NCI-H526 (cell line): ENCODE measurements around the gene KIF3B.
"Not testable (repeated sequence)": the region's sequence is repeated elsewhere in the genome, so short reads cannot be mapped to it uniquely, and the experiment has no call there.

Experiments used
- DNase-seq, 2 experiments: peaks; one replicate each; lab custom pipeline; 2025; lab: John Stamatoyannopoulos, UW

Gene KIF3B

DNA sequence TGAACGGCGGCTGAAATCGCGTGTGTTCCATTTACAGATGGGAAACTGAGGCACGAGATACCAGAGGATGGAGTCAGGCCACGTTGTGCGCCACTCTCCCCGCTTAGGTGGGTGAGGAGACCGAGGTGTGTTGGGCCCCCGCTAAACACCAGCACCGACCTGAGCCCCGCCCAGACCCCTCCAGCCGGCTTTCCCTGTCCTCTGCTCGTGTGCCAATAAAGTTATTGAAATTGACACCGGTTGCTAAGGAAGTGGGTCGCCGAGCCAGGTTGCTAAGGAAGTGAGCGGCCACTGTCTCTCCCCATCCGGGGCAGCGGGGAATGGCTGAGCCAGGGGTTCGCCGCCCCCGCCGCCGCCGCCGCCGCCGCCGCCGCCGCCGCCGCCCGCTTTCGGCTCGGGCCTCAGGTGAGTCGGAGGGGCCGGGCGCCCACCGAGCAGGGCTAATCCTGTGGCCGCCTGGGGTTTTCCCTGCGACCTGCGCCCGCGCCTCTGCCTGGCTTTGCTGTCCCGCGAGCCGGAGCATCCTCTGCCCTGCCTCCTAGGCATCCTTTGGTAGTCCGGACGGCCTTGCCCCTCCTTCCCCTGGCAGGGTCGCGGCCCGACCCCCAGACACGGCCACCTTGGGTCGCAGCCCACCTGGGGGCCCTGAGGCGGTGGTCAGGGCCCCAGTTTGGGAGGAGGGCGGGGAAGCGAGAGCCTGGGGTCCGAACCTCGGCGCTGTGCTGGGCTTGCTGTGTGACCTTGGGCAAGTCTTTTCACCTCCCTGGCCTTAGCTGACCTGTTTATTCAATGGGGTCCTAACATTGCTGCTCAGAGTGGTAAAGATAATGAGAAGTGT is at the start of gene KIF3B:
KIF3B (plus strand) TSS at position 291 of the 838 bp plus-strand sequence. CDS start 32,127 bp downstream, outside the sequence.
- peak; percentile 89 to 95 for DNase-seq

GRCh38 chr20:32227744-32228688 is 49.4 kb upstream of the KIF3B start:
- DNase-seq: no peak

DNA sequence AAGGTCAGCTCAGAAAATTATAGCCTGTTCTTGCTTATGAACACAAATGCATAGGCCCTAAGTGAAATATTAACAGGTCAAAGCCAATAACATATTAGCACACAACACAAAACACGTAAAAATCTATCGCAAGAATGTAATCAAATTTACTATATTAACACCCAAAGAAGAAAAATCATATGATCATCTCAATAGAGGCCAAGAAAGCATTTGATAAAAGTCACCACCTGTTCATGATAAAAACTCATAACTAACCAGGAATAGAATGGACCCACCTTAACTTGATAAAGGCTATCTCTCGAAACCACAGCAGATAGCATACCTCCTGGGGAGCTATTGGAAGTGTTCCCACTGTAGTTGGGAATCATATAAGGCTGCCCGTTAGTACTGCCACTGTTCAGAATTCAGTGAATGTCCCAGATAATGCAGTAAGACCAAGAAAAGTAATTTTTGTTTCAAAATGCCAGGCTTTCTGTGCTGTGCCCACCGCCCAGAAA is 48.2 kb upstream of the KIF3B start:
- DNase-seq: no peak

DNA sequence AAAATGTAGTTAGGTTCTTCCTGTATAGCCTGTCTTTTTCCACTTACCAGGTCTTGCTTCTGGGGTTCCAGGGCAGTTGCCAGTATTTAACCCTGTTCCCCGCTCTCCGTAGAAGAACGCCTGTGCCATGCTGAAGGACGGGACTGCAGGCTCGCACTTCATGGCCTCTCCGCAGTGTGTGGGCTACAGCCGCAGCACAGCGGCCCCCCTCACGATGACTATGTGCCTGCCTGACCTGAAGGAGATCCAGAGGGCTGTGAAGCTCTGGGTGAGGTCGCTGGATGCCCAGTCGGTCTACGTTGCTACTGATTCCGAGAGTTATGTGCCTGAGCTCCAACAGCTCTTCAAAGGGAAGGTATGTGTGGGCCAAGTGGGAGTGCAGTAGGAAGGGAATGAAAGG is 46.7 kb upstream of the KIF3B start:
- DNase-seq: no peak

GRCh38 chr20:32231245-32231644 is 46.2 kb upstream of the KIF3B start:
- no peak for DNase-seq

- no peak for DNase-seq
Observed at GRCh38 chr20:32231847-32232246, 45.6 kb upstream of the KIF3B start.

- no peak for DNase-seq
Observed at GRCh38 chr20:32232326-32232886, 45.0 kb upstream of the KIF3B start.

- DNase-seq: no peak
Observed at GRCh38 chr20:32233286-32233685, 44.2 kb upstream of the KIF3B start.

- no peak for DNase-seq
Observed at GRCh38 chr20:32234135-32234808, 43.2 kb upstream of the KIF3B start.

GRCh38 chr20:32235331-32236047 is 42.0 kb upstream of the KIF3B start:
- no peak for DNase-seq

- no peak for DNase-seq
Observed at GRCh38 chr20:32236048-32236533, 41.4 kb upstream of the KIF3B start.

DNA sequence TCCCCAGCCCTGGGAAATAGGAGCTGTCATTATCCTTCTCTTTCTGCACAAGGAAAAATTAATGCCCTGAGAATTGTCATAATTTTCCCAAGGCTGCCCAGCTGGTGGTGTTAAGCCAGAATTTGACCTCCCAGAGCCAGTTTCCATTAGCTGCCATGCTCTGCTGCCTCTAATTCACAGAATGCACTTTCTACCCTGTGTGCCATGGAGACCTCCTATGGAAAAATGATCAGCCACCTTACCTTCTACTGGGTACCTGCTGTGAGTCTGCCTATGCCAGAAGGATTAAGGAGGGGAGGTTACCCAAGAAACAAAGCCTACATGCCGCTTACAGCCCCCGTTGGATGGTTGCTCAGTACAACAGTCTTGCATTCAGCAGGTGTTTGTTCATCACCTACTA is 40.6 kb upstream of the KIF3B start:
- DNase-seq: no peak

DNA sequence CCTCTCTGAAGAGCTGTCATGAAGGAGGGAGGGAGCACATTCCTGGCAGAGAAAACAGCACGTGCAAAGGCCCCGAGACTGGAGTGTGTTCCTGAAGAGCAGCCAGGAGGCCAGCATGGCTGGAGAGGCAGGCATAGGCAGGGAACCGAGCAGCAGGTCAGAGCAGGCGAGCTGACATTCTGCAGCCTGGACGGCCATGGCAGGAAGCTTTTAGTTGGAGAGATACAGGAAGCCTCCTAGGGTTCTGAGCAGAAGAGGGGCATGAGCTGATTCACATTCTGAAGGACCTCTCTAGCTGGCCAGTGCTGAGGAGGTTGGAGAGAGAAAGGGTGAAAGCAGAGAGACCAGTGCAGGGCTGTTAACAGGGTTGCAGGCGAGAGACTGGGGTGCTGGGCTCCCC is 40.0 kb upstream of the KIF3B start:
- no peak for DNase-seq

DNA sequence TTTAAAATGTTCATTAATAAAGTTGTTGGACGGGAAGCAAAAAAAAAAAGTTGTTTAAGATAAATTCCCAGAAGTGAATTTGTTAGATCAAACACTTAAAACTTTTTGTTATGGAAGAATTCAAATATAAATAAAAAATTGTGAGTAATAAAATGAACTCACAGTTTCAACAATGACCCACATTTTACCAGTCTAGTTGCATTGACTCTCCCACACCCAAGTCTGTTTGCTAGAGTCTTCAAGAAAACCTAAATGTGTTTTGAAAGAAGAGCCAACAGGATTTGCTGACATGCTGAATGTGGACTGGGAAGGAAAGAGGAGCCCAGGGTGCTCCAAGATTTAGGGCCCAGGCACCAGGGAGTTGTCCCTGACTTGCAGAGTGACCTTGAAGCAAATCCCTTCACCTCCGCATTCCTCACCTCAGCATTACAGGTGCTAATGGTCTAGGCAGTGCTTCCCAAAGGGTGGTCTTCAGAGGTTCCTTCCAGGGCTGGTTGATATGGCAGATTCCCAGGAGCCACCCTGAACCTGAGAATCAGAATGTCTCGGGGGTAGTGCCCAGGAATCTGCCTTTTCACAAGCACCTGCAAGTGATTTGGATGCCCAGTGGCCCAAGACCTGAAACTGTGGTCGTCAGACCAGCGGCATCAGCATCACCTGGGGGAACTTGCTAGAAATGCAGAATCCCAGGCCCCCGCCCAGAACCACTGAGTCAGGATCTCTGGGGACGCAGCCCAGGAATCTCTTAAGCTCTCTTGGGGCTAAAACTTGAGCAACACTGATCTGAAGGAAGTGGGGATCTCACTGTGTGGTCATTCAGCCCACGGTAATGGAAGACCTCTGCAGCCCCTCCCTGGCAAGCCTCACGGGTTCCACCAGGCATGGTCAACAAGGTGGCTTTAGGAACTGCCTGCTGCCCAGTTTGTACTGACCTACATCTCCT is 38.7 kb upstream of the KIF3B start:
- no peak for DNase-seq

GRCh38 chr20:32240205-32240604 is 37.2 kb upstream of the KIF3B start:
- no peak for DNase-seq

DNA sequence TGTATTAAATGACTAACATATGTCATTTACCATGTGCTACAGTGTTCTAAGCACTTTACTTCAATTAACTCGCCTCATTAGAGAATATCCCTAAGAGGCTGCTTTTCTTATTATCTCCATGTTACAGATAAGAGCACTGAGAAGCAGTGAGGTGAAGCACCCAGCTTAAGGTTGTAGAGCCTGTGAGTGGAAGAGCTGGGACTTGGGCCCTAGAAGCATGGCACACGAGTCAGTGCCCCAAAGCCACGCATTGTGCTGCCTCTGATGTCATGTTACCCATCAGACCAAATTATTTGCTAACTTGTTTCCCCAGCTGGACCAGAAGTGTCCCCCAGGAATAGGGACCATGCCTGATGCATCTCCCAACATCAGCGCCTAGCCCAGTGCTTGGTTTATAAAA is 35.6 kb upstream of the KIF3B start:
- no peak for DNase-seq

DNA sequence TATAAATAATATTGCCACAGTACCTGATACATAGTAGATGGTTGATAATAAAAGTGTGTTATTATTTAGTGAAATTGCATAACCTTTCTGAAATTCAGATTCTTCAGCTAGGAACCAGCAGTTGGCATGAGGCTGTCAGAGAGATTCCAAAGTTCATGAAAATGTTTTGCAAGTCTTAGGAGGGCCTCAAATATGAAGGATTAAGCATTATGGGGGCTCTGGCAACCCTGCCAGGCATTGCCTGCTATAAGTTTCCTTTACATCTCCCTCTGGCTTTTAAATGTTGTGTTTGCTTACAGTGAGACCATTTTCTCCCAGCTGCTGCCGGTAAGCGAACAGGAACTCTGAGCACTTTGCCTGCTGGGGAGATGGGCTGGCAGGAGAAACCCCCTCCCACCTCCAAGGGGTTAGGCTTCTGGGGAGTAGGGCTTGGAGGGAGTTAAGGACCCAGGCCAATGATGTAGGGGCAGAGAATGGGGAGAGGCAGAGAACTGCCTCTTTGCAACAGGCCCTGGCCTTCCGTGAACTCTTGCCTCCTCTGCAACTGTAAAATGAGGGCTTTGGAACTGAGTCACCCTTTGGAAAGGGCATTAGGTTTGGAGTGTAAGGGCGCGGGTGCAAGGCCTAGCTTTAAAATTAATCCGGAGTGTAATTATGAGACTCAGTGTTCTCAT is 33.2 kb upstream of the KIF3B start:
- DNase-seq: no peak

- DNase-seq: no peak
Observed at GRCh38 chr20:32244959-32245358, 32.5 kb upstream of the KIF3B start.

- not testable (repeated sequence) for DNase-seq
Observed at GRCh38 chr20:32246208-32246607, 31.2 kb upstream of the KIF3B start.
